Activated CD8-positive, alpha-beta memory T cell treated with anti-CD3 and anti-CD28 coated beads for 4 hours (primary cell): ENCODE measurements around the gene BAIAP2L2.
"Not testable (repeated sequence)": the region's sequence is repeated elsewhere in the genome, so short reads cannot be mapped to it uniquely, and the experiment has no call there.

Source experiments
- DNase-seq, 2 donors: peaks; one replicate each; pipeline ENCODE4 v3.0.0-alpha.2; 2020; ENCODE audit warnings: low read depth in 2 of 2

BAIAP2L2 gene

GRCh38 chr22:38127869-38128268 lies 17.4 kb upstream of the BAIAP2L2 start:
- DNase-seq, result no peak

GRCh38 chr22:38126928-38127668 lies 16.6 kb upstream of the BAIAP2L2 start:
- DNase-seq, result no peak

- DNase-seq, result no peak
Measured at GRCh38 chr22:38125751-38126201, 15.3 kb upstream of the BAIAP2L2 start.

- no peak for DNase-seq
Measured at GRCh38 chr22:38125038-38125610, 14.6 kb upstream of the BAIAP2L2 start.

- no peak for DNase-seq
Measured at GRCh38 chr22:38124236-38124974, 13.9 kb upstream of the BAIAP2L2 start.

- no peak for DNase-seq
Measured at GRCh38 chr22:38122616-38123015, 12.1 kb upstream of the BAIAP2L2 start.

- no peak for DNase-seq
Measured at GRCh38 chr22:38120359-38121110, 10.1 kb upstream of the BAIAP2L2 start.

- DNase-seq, result not testable (repeated sequence)
Measured at GRCh38 chr22:38118747-38119146, 8.3 kb upstream of the BAIAP2L2 start.

GRCh38 chr22:38118182-38118581 lies 7.7 kb upstream of the BAIAP2L2 start:
- DNase-seq, result no peak

GRCh38 chr22:38117556-38117955 lies 7.1 kb upstream of the BAIAP2L2 start:
- DNase-seq, result not testable (repeated sequence)

- DNase-seq, result no peak
Measured at GRCh38 chr22:38115423-38116205, 5.1 kb upstream of the BAIAP2L2 start.

GRCh38 chr22:38114484-38115398 lies 4.3 kb upstream of the BAIAP2L2 start:
- DNase-seq, result peak; percentile 26 to 52

GRCh38 chr22:38112381-38112780 lies 1.9 kb upstream of the BAIAP2L2 start:
- DNase-seq, result no peak

- no peak for DNase-seq
Measured at GRCh38 chr22:38111925-38112355, 1.5 kb upstream of the BAIAP2L2 start.

GRCh38 chr22:38110863-38111852 lies 674 bp upstream of the BAIAP2L2 start:
- no peak for DNase-seq

GRCh38 chr22:38109371-38110001 lies 998 bp downstream of the BAIAP2L2 start:
- DNase-seq, result no peak

- DNase-seq, result no peak
Measured at GRCh38 chr22:38108561-38109319, 1.7 kb downstream of the BAIAP2L2 start.
